SK-N-SH (cell line): ENCODE results near the gene ZNF346.

Experiments
- EP300 ChIP-seq, 2 experiments: IDR thresholded peaks; 2 replicates each; pipeline versions ENCODE4 v1.4.0 to v1.6.1; 2012; ENCODE audit warnings: borderline replicate concordance in 1 of 2, low read depth in 1 of 2, low read length in 1 of 2
- EZH2phosphoT487 ChIP-seq: fragments of 200-600 bp; sonication (generic); IDR thresholded peaks from 2 replicates; pipeline ENCODE4 v1.6.1; 2017; ENCODE audit warnings: low read depth, mixed run types, mild to moderate bottlenecking, antibody characterized with exemption, moderate library complexity, borderline replicate concordance
- MAX ChIP-seq: IDR thresholded peaks from 2 replicates; pipeline ENCODE4 v1.4.0; 2012; ENCODE audit warnings: low read depth
- MEF2A ChIP-seq: IDR thresholded peaks from 2 replicates; pipeline ENCODE4 v1.4.0; 2012; ENCODE audit warnings: low read depth, borderline replicate concordance
- POLR2AphosphoS5 ChIP-seq: IDR thresholded peaks from 2 replicates; pipeline ENCODE4 v1.6.1; 2012; ENCODE audit warnings: low read depth, low read length
- RAD21 ChIP-seq: IDR thresholded peaks from 2 replicates; pipeline ENCODE4 v1.6.1; 2012; ENCODE audit warnings: mild to moderate bottlenecking, low read length
- REST ChIP-seq: IDR thresholded peaks from 2 replicates; pipeline ENCODE4 v1.6.1; 2012; ENCODE audit warnings: mild to moderate bottlenecking, low read depth, low read length, moderate library complexity
- SIN3A ChIP-seq: IDR thresholded peaks from 2 replicates; pipeline ENCODE4 v1.6.1; 2012; ENCODE audit warnings: low read depth, mild to moderate bottlenecking, low read length, moderate library complexity, borderline replicate concordance
- TAF1 ChIP-seq: IDR thresholded peaks from 2 replicates; pipeline ENCODE4 v1.6.1; 2012; ENCODE audit warnings: low read depth, mild to moderate bottlenecking, low read length, moderate library complexity, borderline replicate concordance
- TF ChIP-seq, protein P1 (sequence below): fragments of 200-600 bp; sonication (generic); IDR thresholded peaks from 2 replicates; pipeline ENCODE4 v1.6.1; 2017; ENCODE audit warnings: antibody characterized with exemption, mild to moderate bottlenecking, moderate library complexity

DNA sequence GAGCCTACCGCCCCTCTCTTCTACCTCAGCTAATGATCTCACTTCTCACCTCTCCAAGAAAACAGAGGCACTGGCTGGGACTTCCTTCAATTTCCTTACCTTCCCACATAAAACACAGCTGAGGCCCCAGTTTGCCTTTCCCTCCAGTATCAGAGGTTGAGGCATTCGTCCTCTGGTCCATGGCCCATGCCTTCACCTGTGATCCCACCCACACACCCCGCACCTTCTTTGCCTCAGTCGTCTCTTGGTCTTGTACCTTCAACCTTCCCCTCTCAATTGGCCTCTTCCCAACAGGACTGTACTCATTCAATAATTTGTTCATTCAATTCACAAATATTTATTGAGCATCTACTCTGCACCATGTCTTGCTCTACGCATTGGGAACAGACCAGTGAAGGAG, 100.1 kb downstream of the ZNF346 start:
- TF ChIP-seq, protein P1, sequence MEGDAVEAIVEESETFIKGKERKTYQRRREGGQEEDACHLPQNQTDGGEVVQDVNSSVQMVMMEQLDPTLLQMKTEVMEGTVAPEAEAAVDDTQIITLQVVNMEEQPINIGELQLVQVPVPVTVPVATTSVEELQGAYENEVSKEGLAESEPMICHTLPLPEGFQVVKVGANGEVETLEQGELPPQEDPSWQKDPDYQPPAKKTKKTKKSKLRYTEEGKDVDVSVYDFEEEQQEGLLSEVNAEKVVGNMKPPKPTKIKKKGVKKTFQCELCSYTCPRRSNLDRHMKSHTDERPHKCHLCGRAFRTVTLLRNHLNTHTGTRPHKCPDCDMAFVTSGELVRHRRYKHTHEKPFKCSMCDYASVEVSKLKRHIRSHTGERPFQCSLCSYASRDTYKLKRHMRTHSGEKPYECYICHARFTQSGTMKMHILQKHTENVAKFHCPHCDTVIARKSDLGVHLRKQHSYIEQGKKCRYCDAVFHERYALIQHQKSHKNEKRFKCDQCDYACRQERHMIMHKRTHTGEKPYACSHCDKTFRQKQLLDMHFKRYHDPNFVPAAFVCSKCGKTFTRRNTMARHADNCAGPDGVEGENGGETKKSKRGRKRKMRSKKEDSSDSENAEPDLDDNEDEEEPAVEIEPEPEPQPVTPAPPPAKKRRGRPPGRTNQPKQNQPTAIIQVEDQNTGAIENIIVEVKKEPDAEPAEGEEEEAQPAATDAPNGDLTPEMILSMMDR = no peak
- TF ChIP-seq MEF2A (no peak), REST (no peak), EP300 (IDR thresholded peaks at IDR 0.05; ENCODE audit: borderline replicate concordance in 1 of 2, low read depth in 1 of 2, low read length in 1 of 2) (no peak), TAF1 (no peak), RAD21 (no peak), SIN3A (no peak), EZH2phosphoT487 (no peak), POLR2AphosphoS5 (no peak), MAX (no peak)
